Fibroblast of lung (primary cell): ENCODE data around the gene PIK3IP1. TPM values are rescaled to one million over a fixed set of nuclear protein-coding genes. Genes with fewer than 3 reads are reported as not detected.

Experiments
- DNase-seq, 2 donors: peaks; one replicate each; pipeline versions ENCODE4 v3.0.0 to v3.0.0-alpha.2; 2010; ENCODE audit warnings: low read depth in 2 of 2
- H2AFZ ChIP-seq: 2 replicates; pipeline ENCODE4 v1.5.1; 2012; ENCODE audit warnings: low read length, control low read depth, inconsistent platforms
- H3K27ac ChIP-seq: 2 replicates; pipeline ENCODE4 v1.5.1; 2011; ENCODE audit warnings: low read length, control low read depth; ENCODE audit not compliant: insufficient read depth
- H3K27me3 ChIP-seq: 2 replicates; pipeline ENCODE4 v1.5.1; 2011; ENCODE audit warnings: mild to moderate bottlenecking, low read length; ENCODE audit not compliant: control insufficient read depth, insufficient read depth
- H3K36me3 ChIP-seq: 2 replicates; pipeline ENCODE4 v1.5.1; 2011; ENCODE audit warnings: low read length; ENCODE audit not compliant: control insufficient read depth, insufficient read depth
- H3K4me1 ChIP-seq: 2 replicates; pipeline ENCODE4 v1.5.1; 2011; ENCODE audit warnings: low read length; ENCODE audit not compliant: control insufficient read depth, insufficient read depth; ENCODE audit errors: extremely low read depth
- H3K4me2 ChIP-seq: 2 replicates; pipeline ENCODE4 v1.5.1; 2011; ENCODE audit warnings: low read length, control low read depth; ENCODE audit not compliant: insufficient read depth; ENCODE audit errors: extremely low read depth
- H3K4me3 ChIP-seq, 4 experiments: fragments of 200-600 bp in 1 of 4; sonication (generic) in 1 of 4; replicated peaks in 1 of 4; 2 replicates each; pipeline ENCODE4 v1.5.1; 2011 to 2016; ENCODE audit warnings: low read length in 4 of 4, low read depth in 3 of 4, mild to moderate bottlenecking in 3 of 4, control low read depth in 2 of 4, inconsistent platforms in 1 of 4, mixed read lengths in 1 of 4; ENCODE audit not compliant: insufficient read depth in 1 of 4; ENCODE audit errors: control extremely low read depth in 1 of 4
- H3K79me2 ChIP-seq: 2 replicates; pipeline ENCODE4 v1.5.1; 2012; ENCODE audit warnings: mild to moderate bottlenecking, low read length, inconsistent platforms; ENCODE audit not compliant: control insufficient read depth, insufficient read depth
- H3K9ac ChIP-seq: 2 replicates; pipeline ENCODE4 v1.5.1; 2011; ENCODE audit warnings: mild to moderate bottlenecking, low read length, control low read depth; ENCODE audit not compliant: insufficient read depth
- H3K9me3 ChIP-seq: 2 replicates; pipeline ENCODE4 v1.5.1; 2012; ENCODE audit warnings: low read depth, low read length; ENCODE audit not compliant: control insufficient read depth, insufficient read depth
- H4K20me1 ChIP-seq: 2 replicates; pipeline ENCODE4 v1.5.1; 2011; ENCODE audit warnings: low read length; ENCODE audit not compliant: control insufficient read depth, insufficient read depth; ENCODE audit errors: extremely low read depth
- CTCF ChIP-seq, 2 donors: IDR thresholded peaks in 1 of 2; conservative IDR thresholded peaks in 1 of 2; 1 replicate in 1 of 2; 2 replicates in 1 of 2; pipeline ENCODE4 v1.5.1; 2011 to 2012; ENCODE audit warnings: low read length in 2 of 2, control low read depth in 1 of 2, inconsistent platforms in 1 of 2, low read depth in 1 of 2, mild to moderate bottlenecking in 1 of 2
- EZH2 ChIP-seq: IDR thresholded peaks from 2 replicates; pipeline ENCODE4 v1.5.1; 2012; ENCODE audit warnings: low read length, control low read depth, mild to moderate bottlenecking; ENCODE audit errors: missing control alignments
- polyA plus RNA-seq, 2 donors: library from polyadenylated mRNA; depleted of rRNA in 1 of 2; stranded (reverse) in 1 of 2; unstranded in 1 of 2; fragments of >200 nt; gene quantifications; 2 replicates each; pipeline ENCODE4 v1.2.1, GENCODE V29; 2011 to 2012; ENCODE audit warnings: missing spikeins in 1 of 2
- total RNA-seq: library from RNA; depleted of rRNA; stranded (reverse); fragments of >200 nt; gene quantifications from 2 replicates; pipeline ENCODE4 v1.2.1, GENCODE V29; 2014

Gene PIK3IP1
- total and polyA plus RNA-seq, 2 donors (not counting 1 experiment from before 2014, with no cell fraction given): 32.1 to 81.6 TPM

DNA sequence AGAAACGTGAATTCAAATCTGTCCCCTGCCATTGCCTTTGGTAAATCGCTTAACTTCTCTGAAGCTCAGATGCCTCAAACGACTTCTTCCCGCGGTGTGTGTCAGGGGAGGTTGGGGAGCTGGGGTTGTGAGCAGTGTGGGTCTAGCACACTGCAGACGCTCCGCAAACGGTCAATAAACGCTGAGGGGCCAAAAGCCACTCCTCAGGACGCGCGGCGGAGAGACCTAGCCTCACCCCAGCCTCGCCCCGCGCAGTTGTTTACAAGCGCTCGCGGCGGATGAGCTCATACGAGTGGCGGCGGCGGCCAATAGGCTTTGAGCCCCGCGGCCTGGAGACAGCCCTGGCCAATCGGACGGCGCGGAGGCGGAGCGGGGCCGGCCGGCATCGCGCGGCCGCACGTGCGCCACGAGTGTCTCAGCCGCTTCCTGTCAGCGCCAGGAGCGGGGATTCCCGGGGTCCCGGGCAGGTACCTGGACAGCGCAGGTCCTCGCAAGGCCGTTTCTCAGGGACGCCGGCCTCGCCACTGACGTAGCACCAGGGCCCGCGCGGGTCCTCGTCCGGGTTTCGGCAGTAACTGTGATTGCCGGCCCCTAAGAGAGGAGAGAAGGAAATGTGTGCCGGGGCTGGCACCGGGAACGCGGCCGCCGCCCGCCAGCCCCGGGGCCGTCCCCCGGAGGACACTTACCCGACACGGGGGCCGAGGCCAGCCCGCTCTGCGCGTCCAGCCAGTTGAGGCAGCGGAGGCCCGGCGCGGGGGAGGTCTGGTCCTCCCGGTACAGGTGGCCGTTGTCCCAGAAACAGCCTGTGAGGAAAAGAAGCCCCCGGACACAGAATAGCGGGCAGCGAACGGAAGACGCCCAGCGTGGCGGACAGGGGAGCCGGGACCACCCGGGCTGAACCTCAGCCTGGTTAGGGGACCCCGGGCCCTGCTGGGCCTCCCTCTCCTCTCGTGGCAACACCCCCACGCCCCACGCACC lies 1.5 kb downstream of the PIK3IP1 start:
- Histone ChIP-seq H3K79me2 (peaks cover 2% of the 10 kb centered on the region), H3K27me3 (no peaks in the 10 kb centered on the region), H3K4me1 (peaks cover 4% of the 10 kb centered on the region), H4K20me1 (no peaks in the 10 kb centered on the region), H3K4me3 (peak overlapping the region; percentile 55 to 100 (median 75)), H2AFZ (peak overlapping the region; percentile 86), H3K27ac (peak overlapping the region; percentile 89), H3K9ac (peak overlapping the region; percentile 73), H3K4me2 (peak overlapping the region; percentile 100), H3K9me3 (no peaks in the 10 kb centered on the region), H3K36me3 (peaks cover 11% of the 10 kb centered on the region)
- TF ChIP-seq EZH2: no peak
- TF ChIP-seq CTCF (conservative IDR thresholded peaks at IDR 0.05 in 1 of 2, IDR thresholded peaks at IDR 0.05 in 1 of 2; ENCODE audit: low read depth in 1 of 2, low read length in 2 of 2): no peak
- DNase-seq: peak; percentile 89

GRCh38 chr22:31289344-31289743 lies 2.9 kb downstream of the PIK3IP1 start:
- no peak overlapping the region for H3K9ac ChIP-seq
- H2AFZ ChIP-seq: no peak overlapping the region
- DNase-seq: no peak
- H3K4me1 ChIP-seq: peaks cover 2% of the 10 kb centered on the region
- peaks cover 11% of the 10 kb centered on the region for H3K36me3 ChIP-seq
- TF ChIP-seq CTCF (conservative IDR thresholded peaks at IDR 0.05 in 1 of 2, IDR thresholded peaks at IDR 0.05 in 1 of 2; ENCODE audit: low read depth in 1 of 2, low read length in 2 of 2) (no peak), EZH2 (no peak)
- no peak overlapping the region for H3K27ac ChIP-seq
- H3K4me2 ChIP-seq: no peak overlapping the region
- H3K4me3 ChIP-seq: no peak overlapping the region
- peaks cover 2% of the 10 kb centered on the region for H3K79me2 ChIP-seq
- no peaks in the 10 kb centered on the region for H3K27me3 ChIP-seq
- H3K9me3 ChIP-seq: no peaks in the 10 kb centered on the region
- H4K20me1 ChIP-seq: no peaks in the 10 kb centered on the region

- Histone ChIP-seq H3K27me3 (no peaks in the 10 kb centered on the region), H3K4me1 (peaks cover 2% of the 10 kb centered on the region), H3K9ac (no peak overlapping the region), H3K79me2 (peaks cover 2% of the 10 kb centered on the region), H3K9me3 (no peaks in the 10 kb centered on the region), H3K27ac (no peak overlapping the region), H3K36me3 (peaks cover 11% of the 10 kb centered on the region), H2AFZ (no peak overlapping the region), H3K4me3 (no peak overlapping the region), H3K4me2 (no peak overlapping the region), H4K20me1 (no peaks in the 10 kb centered on the region)
- no peak for TF ChIP-seq EZH2
- no peak for TF ChIP-seq CTCF (conservative IDR thresholded peaks at IDR 0.05 in 1 of 2, IDR thresholded peaks at IDR 0.05 in 1 of 2; ENCODE audit: low read depth in 1 of 2, low read length in 2 of 2)
- no peak for DNase-seq
Measured at GRCh38 chr22:31288496-31289240, 3.6 kb downstream of the PIK3IP1 start.
